Uterus (tissue), 2 donors: ENCODE data around the gene KRT33A.

Source experiments
- CTCF ChIP-seq, 4 experiments: fragments of 200-600 bp in 2 of 4; fragments of 450-650 bp in 2 of 4; sonication (generic) in 2 of 4; IDR thresholded peaks; one replicate each; pipeline ENCODE4 v1.5.1; 2016 to 2019; ENCODE audit warnings: antibody characterized with exemption in 4 of 4, mild to moderate bottlenecking in 2 of 4, moderate library complexity in 1 of 4
- POLR2A ChIP-seq, 2 donors: fragments of 450-650 bp; IDR thresholded peaks; one replicate each; pipeline ENCODE4 v1.6.1; 2016; ENCODE audit warnings: antibody characterized with exemption in 2 of 2, mild to moderate bottlenecking in 1 of 2, moderate library complexity in 1 of 2

DNA sequence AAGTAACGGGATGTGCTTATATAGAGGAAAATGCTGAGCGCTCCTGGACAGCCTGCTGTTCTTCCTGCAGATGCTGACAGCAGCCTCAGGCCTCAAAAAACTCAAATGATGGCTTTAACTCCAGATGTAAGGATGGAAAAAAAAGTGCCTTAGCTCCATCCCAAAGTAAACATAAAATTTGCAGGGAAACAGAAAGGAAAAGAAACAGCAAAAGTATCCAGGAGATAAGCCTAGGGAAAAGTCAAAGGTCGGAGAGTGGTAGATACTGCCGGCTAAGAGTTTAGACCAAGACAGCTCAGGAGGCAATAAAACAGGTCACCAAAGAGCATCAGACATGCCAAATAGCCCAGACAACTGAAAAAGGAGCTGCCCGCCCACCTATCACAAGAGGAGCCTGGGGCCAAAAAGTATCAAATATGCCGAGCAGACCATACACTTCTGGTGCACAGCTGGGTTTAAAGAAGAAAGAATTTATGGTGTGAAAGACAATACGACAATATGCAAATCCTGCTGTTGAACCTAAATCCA is 39.8 kb upstream of the KRT33A start:
- no peak for TF ChIP-seq CTCF (IDR thresholded peaks at IDR 0.05)
- no peak for TF ChIP-seq POLR2A (IDR thresholded peaks at IDR 0.05)
